Hepatocyte (in vitro differentiated cells): Measurements from ENCODE around the gene CHRNA1. TPM values are rescaled to one million over a fixed set of nuclear protein-coding genes. Genes with fewer than 3 reads are reported as not detected.

ENCODE experiments used
- DNase-seq: peaks from one replicate; pipeline ENCODE4 v3.0.0-alpha.2; 2016; ENCODE audit warnings: low spot score
- H2AFZ ChIP-seq: fragments of 200-600 bp; sonication (generic); 2 replicates; pipeline ENCODE4 v1.6.0; 2016; ENCODE audit warnings: antibody characterized with exemption, mild to moderate bottlenecking
- H3K27ac ChIP-seq: fragments of 200-600 bp; sonication (generic); 2 replicates; pipeline ENCODE4 v1.5.1; 2016; ENCODE audit warnings: mild to moderate bottlenecking
- H3K27me3 ChIP-seq: fragments of 200-600 bp; sonication (generic); 2 replicates; pipeline ENCODE4 v1.6.1; 2016
- H3K36me3 ChIP-seq: fragments of 200-600 bp; sonication (generic); replicated peaks from 2 replicates; pipeline ENCODE4 v1.5.1; 2016; ENCODE audit warnings: low read depth; ENCODE audit not compliant: insufficient read depth
- H3K4me1 ChIP-seq: fragments of 200-600 bp; sonication (generic); 2 replicates; pipeline ENCODE4 v1.5.1; 2016; ENCODE audit warnings: mild to moderate bottlenecking, moderate library complexity; ENCODE audit not compliant: insufficient read depth
- H3K4me2 ChIP-seq: fragments of 200-600 bp; sonication (generic); 2 replicates; pipeline ENCODE4 v1.6.0; 2016
- H3K4me3 ChIP-seq: fragments of 200-600 bp; sonication (generic); 2 replicates; pipeline ENCODE4 v1.5.1; 2016; ENCODE audit warnings: mild to moderate bottlenecking
- H3K79me2 ChIP-seq: fragments of 200-600 bp; sonication (generic); 2 replicates; pipeline ENCODE4 v1.6.0; 2017; ENCODE audit warnings: mild to moderate bottlenecking
- H3K9me2 ChIP-seq: fragments of 200-600 bp; sonication (generic); replicated peaks from 2 replicates; pipeline ENCODE4 v1.6.0; 2017; ENCODE audit warnings: mild to moderate bottlenecking; ENCODE audit not compliant: insufficient read depth
- H3K9me3 ChIP-seq: fragments of 200-600 bp; sonication (generic); 2 replicates; pipeline ENCODE4 v1.5.1; 2016; ENCODE audit warnings: low read depth, mild to moderate bottlenecking
- H4K20me1 ChIP-seq: fragments of 200-600 bp; sonication (generic); 2 replicates; pipeline ENCODE4 v1.6.0; 2016; ENCODE audit warnings: mild to moderate bottlenecking; ENCODE audit not compliant: insufficient read depth, poor library complexity, severe bottlenecking
- CTCF ChIP-seq: fragments of 200-600 bp; sonication (generic); IDR thresholded peaks from 2 replicates; pipeline ENCODE4 v1.5.1; 2016; ENCODE audit warnings: antibody characterized with exemption, mild to moderate bottlenecking; ENCODE audit not compliant: poor library complexity
- EZH2 ChIP-seq: fragments of 200-600 bp; sonication (generic); IDR thresholded peaks from 2 replicates; pipeline ENCODE4 v1.6.1; 2016; ENCODE audit warnings: antibody characterized with exemption, mild to moderate bottlenecking, borderline replicate concordance
- EZH2phosphoT487 ChIP-seq: fragments of 200-600 bp; sonication (generic); IDR thresholded peaks from one replicate; pipeline ENCODE4 v1.6.1; 2018; ENCODE audit warnings: antibody characterized with exemption, mild to moderate bottlenecking, low read depth, moderate library complexity; ENCODE audit not compliant: unreplicated experiment, severe bottlenecking
- WGBS: methylation state at CpG from one replicate; pipeline ENCODE4 v1.1.6; 2016; ENCODE audit warnings: low lambda C conversion rate; ENCODE audit errors: missing lambda C conversion rate; 5-methylcytosine and 5-hydroxymethylcytosine counted together
- polyA plus RNA-seq: library from polyadenylated mRNA; unstranded; fragments of >200 nt; fragmentation: Nextera tagmentation; extraction: Ambion mirVana; gene quantifications from 2 replicates; pipeline ENCODE4 v1.2.1, GENCODE V29; 2016
- total RNA-seq: library from RNA; depleted of rRNA; stranded (reverse); fragments of >200 nt; gene quantifications from 2 replicates; pipeline ENCODE4 v1.2.3, GENCODE V29; 2014

Gene CHRNA1
- total and polyA plus RNA-seq, 2 experiments from 2014 or later = 1.5 to 1.9 TPM

GRCh38 chr2:174722942-174723592 lies 41.2 kb downstream of the CHRNA1 start:
- no peaks in the 10 kb centered on the region for H3K4me1 ChIP-seq

GRCh38 chr2:174719016-174719415 lies 45.3 kb downstream of the CHRNA1 start:
- 63% methylated on average over 4 of the region's 4 CpGs for WGBS
- no peak overlapping the region for H2AFZ ChIP-seq
- H3K27me3 ChIP-seq = no peaks in the 10 kb centered on the region
- no peaks in the 10 kb centered on the region for H4K20me1 ChIP-seq
- H3K27ac ChIP-seq = no peak overlapping the region
- TF ChIP-seq EZH2phosphoT487 (no peak), EZH2 (no peak), CTCF (no peak)
- H3K9me2 ChIP-seq = no peaks in the 10 kb centered on the region
- no peak overlapping the region for H3K4me2 ChIP-seq
- H3K4me3 ChIP-seq = no peak overlapping the region
- no peak for DNase-seq
- H3K79me2 ChIP-seq = no peaks in the 10 kb centered on the region
- H3K36me3 ChIP-seq = no peaks in the 10 kb centered on the region
- H3K4me1 ChIP-seq = no peaks in the 10 kb centered on the region
- no peaks in the 10 kb centered on the region for H3K9me3 ChIP-seq

More at GRCh38 chr2:174722942-174723592, 41.2 kb downstream of the CHRNA1 start:
- H3K27me3 ChIP-seq = peaks cover 2% of the 10 kb centered on the region
- no peak for TF ChIP-seq EZH2
- no peak for TF ChIP-seq EZH2phosphoT487
- TF ChIP-seq CTCF = no peak
- 100% methylated on average over 1 of the region's 1 CpG for WGBS
- H3K27ac ChIP-seq = no peak overlapping the region
- H3K4me3 ChIP-seq = no peak overlapping the region
- no peaks in the 10 kb centered on the region for H4K20me1 ChIP-seq
- DNase-seq = no peak
- H3K79me2 ChIP-seq = no peaks in the 10 kb centered on the region
- H3K4me2 ChIP-seq = no peak overlapping the region
- H3K9me2 ChIP-seq = no peaks in the 10 kb centered on the region
- H3K9me3 ChIP-seq = no peaks in the 10 kb centered on the region
- no peaks in the 10 kb centered on the region for H3K36me3 ChIP-seq
- H2AFZ ChIP-seq = no peak overlapping the region

- Histone ChIP-seq H3K9me2 (no peaks in the 10 kb centered on the region), H3K79me2 (no peaks in the 10 kb centered on the region), H3K4me2 (no peak overlapping the region), H3K36me3 (no peaks in the 10 kb centered on the region), H3K4me3 (no peak overlapping the region), H3K27me3 (no peaks in the 10 kb centered on the region), H3K9me3 (no peaks in the 10 kb centered on the region), H4K20me1 (no peaks in the 10 kb centered on the region), H3K27ac (no peak overlapping the region), H2AFZ (no peak overlapping the region), H3K4me1 (no peaks in the 10 kb centered on the region)
- TF ChIP-seq EZH2 = no peak
- no peak for TF ChIP-seq EZH2phosphoT487
- TF ChIP-seq CTCF = no peak
- 30% methylated on average over 4 of the region's 4 CpGs for WGBS
- DNase-seq = no peak
Observed at GRCh38 chr2:174718591-174718990, 45.7 kb downstream of the CHRNA1 start.
